ENCODE data around the gene FLT1. TPM values are rescaled to one million over a fixed set of nuclear protein-coding genes. Genes with fewer than 3 reads are reported as not detected.

FLT1 gene
- total RNA-seq, 6 experiments from 2014 or later = 80.5 to 118 (median 91.0) TPM

- H3K27me3 Mint-ChIP-seq (ENCODE audit: insufficient read depth) = no peaks in the 10 kb centered on the region; the same call in 1 of the 2 replicates
- no peak for DNase-seq
- H3K27ac Mint-ChIP-seq = peak overlapping the region; percentile 62; the same call in 1 of the 2 replicates
- peaks cover 55% of the 10 kb centered on the region for H3K36me3 Mint-ChIP-seq (ENCODE audit: low read depth)
- no peaks in the 10 kb centered on the region for H3K9me3 Mint-ChIP-seq
- TF ChIP-seq CTCF (IDR thresholded peaks at IDR 0.05) = no peak
- H3K4me1 Mint-ChIP-seq (ENCODE audit: low read depth) = peaks cover 67% of the 10 kb centered on the region
- no peak overlapping the region for H3K4me3 Mint-ChIP-seq
Measured at GRCh38 chr13:28420704-28421103, 74.2 kb downstream of the FLT1 start.

GRCh38 chr13:28415994-28416421, 78.9 kb downstream of the FLT1 start:
- peak; percentile 28; the same call in 1 of the 2 replicates for TF ChIP-seq CTCF (IDR thresholded peaks at IDR 0.05)
- Mint-ChIP-seq H3K27ac (no peak overlapping the region), H3K36me3 (ENCODE audit: low read depth) (peaks cover 50% of the 10 kb centered on the region), H3K27me3 (ENCODE audit: insufficient read depth) (no peaks in the 10 kb centered on the region; the same call in 1 of the 2 replicates), H3K4me3 (no peak overlapping the region), H3K4me1 (ENCODE audit: low read depth) (peaks cover 45% of the 10 kb centered on the region), H3K9me3 (no peaks in the 10 kb centered on the region)
- DNase-seq = no peak

- no peak for TF ChIP-seq CTCF (IDR thresholded peaks at IDR 0.05)
- peaks cover 44% of the 10 kb centered on the region for H3K4me1 Mint-ChIP-seq (ENCODE audit: low read depth)
- H3K9me3 Mint-ChIP-seq = no peaks in the 10 kb centered on the region
- peaks cover 3% of the 10 kb centered on the region for H3K27me3 Mint-ChIP-seq (ENCODE audit: insufficient read depth)
- H3K36me3 Mint-ChIP-seq (ENCODE audit: low read depth) = peaks cover 47% of the 10 kb centered on the region
- no peak overlapping the region for H3K27ac Mint-ChIP-seq
- DNase-seq = no peak
- H3K4me3 Mint-ChIP-seq = no peak overlapping the region
Measured at GRCh38 chr13:28413999-28414398, 80.9 kb downstream of the FLT1 start.

- no peaks in the 10 kb centered on the region for H3K9me3 Mint-ChIP-seq
- H3K27ac Mint-ChIP-seq = no peak overlapping the region
- H3K36me3 Mint-ChIP-seq (ENCODE audit: low read depth) = peaks cover 46% of the 10 kb centered on the region
- no peak for DNase-seq
- no peak for TF ChIP-seq CTCF (IDR thresholded peaks at IDR 0.05)
- no peak overlapping the region for H3K4me3 Mint-ChIP-seq
- peaks cover 47% of the 10 kb centered on the region for H3K4me1 Mint-ChIP-seq (ENCODE audit: low read depth)
- H3K27me3 Mint-ChIP-seq (ENCODE audit: insufficient read depth) = peaks cover 4% of the 10 kb centered on the region
Measured at GRCh38 chr13:28412981-28413380, 81.9 kb downstream of the FLT1 start.

GRCh38 chr13:28411831-28412353, 83.0 kb downstream of the FLT1 start:
- Mint-ChIP-seq H3K4me1 (ENCODE audit: low read depth) (peaks cover 39% of the 10 kb centered on the region), H3K27me3 (ENCODE audit: insufficient read depth) (peaks cover 4% of the 10 kb centered on the region), H3K9me3 (no peaks in the 10 kb centered on the region), H3K27ac (peak overlapping the region; percentile 65), H3K36me3 (ENCODE audit: low read depth) (peaks cover 35% of the 10 kb centered on the region), H3K4me3 (no peak overlapping the region)
- no peak for DNase-seq
- no peak for TF ChIP-seq CTCF (IDR thresholded peaks at IDR 0.05)
